H1 (cell line): ENCODE results near the gene IRGQ. TPM values are rescaled to one million over a fixed set of nuclear protein-coding genes. Genes with fewer than 3 reads are reported as not detected.

Experiments
- CTCF ChIA-PET: fragments of 300-600 bp; sonication (Branson Sonifier 250); formaldehyde crosslinking; loops from one replicate; lab custom pipeline; 2021; ENCODE audit not compliant: partially characterized antibody; lab: Charles Lee
- POLR2A ChIA-PET: fragments of 300-600 bp; sonication (Branson Sonifier 250); formaldehyde crosslinking; loops from one replicate; lab custom pipeline; 2021; ENCODE audit warnings: inconsistent platforms; ENCODE audit not compliant: partially characterized antibody; lab: Charles Lee
- DNase-seq, 2 experiments: peaks; one replicate each; pipeline versions ENCODE4 v3.0.0 to v3.0.0-alpha.2; 2010 to 2022; ENCODE audit warnings: low spot score in 2 of 2, low read depth in 1 of 2, mixed read lengths in 1 of 2
- FAIRE-seq: peaks from 2 replicates; lab custom pipeline; 2011; peaks lifted over from hg19 to GRCh38; lab: Jason Lieb, UNC
- H2AFZ ChIP-seq: 2 replicates; pipeline ENCODE4 v1.8.1; 2012; ENCODE audit warnings: low read length, inconsistent platforms
- H2AK5ac ChIP-seq: 2 replicates; pipeline ENCODE4 v1.6.1; 2013; ENCODE audit warnings: low read depth, low read length
- H2BK120ac ChIP-seq: replicated peaks from 2 replicates; pipeline ENCODE3; 2013; ENCODE audit warnings: low read depth, low read length, inconsistent platforms
- H2BK12ac ChIP-seq: 2 replicates; pipeline ENCODE4 v1.6.1; 2013; ENCODE audit warnings: low read depth, low read length
- H2BK15ac ChIP-seq: 2 replicates; pipeline ENCODE4 v1.6.1; 2013; ENCODE audit warnings: low read length
- H2BK20ac ChIP-seq: 2 replicates; pipeline ENCODE4 v1.6.1; 2013; ENCODE audit warnings: low read length
- H2BK5ac ChIP-seq: 2 replicates; pipeline ENCODE4 v1.6.1; 2013; ENCODE audit warnings: low read depth, low read length
- H3K14ac ChIP-seq: 2 replicates; pipeline ENCODE4 v1.6.1; 2013; ENCODE audit warnings: inconsistent platforms; ENCODE audit not compliant: insufficient read length
- H3K18ac ChIP-seq: 2 replicates; pipeline ENCODE4 v1.6.1; 2013; ENCODE audit warnings: low read length; ENCODE audit errors: extremely low read depth
- H3K23ac ChIP-seq: 2 replicates; pipeline ENCODE4 v1.6.1; 2013; ENCODE audit warnings: inconsistent platforms; ENCODE audit not compliant: insufficient read length
- H3K23me2 ChIP-seq: 2 replicates; pipeline ENCODE4 v1.6.1; 2013; ENCODE audit warnings: low read depth, low read length
- H3K27ac ChIP-seq: 2 replicates; pipeline ENCODE4 v1.6.1; 2011; ENCODE audit warnings: low read depth, low read length, inconsistent platforms
- H3K27me3 ChIP-seq, 4 experiments: replicated peaks in 1 of 4; 1 replicate in 1 of 4; 2 replicates in 3 of 4; pipeline versions ENCODE4 v1.6.1 to v1.8.1; 2011 to 2013; ENCODE audit warnings: low read length in 3 of 4, mild to moderate bottlenecking in 3 of 4, inconsistent platforms in 2 of 4, mixed read lengths in 2 of 4, moderate library complexity in 1 of 4; ENCODE audit not compliant: control insufficient read depth in 3 of 4, insufficient read depth in 3 of 4; ENCODE audit errors: extremely low read depth in 1 of 4
- H3K36me3 ChIP-seq, 4 experiments: 2 replicates each; pipeline versions ENCODE4 v1.6.1 to v1.8.1; 2011 to 2013; ENCODE audit warnings: mild to moderate bottlenecking in 4 of 4, low read length in 3 of 4, moderate library complexity in 2 of 4, control low read depth in 1 of 4, inconsistent platforms in 1 of 4; ENCODE audit not compliant: insufficient read depth in 4 of 4, control insufficient read depth in 2 of 4
- H3K4ac ChIP-seq: replicated peaks from 2 replicates; pipeline ENCODE3; 2013; ENCODE audit warnings: low read length, low read depth, mixed read lengths, inconsistent platforms; ENCODE audit not compliant: insufficient read length
- H3K4me1 ChIP-seq, 4 experiments: replicated peaks in 1 of 4; 1 replicate in 1 of 4; 2 replicates in 3 of 4; pipeline versions ENCODE4 v1.6.1 to v1.8.1; 2011 to 2013; ENCODE audit warnings: low read length in 3 of 4, inconsistent platforms in 2 of 4, mixed read lengths in 1 of 4; ENCODE audit not compliant: insufficient read depth in 4 of 4, control insufficient read depth in 3 of 4
- H3K4me2 ChIP-seq, 2 experiments: 2 replicates each; pipeline versions ENCODE4 v1.6.1 to v1.8.1; 2011 to 2013; ENCODE audit warnings: low read depth in 2 of 2, low read length in 2 of 2, control low read depth in 1 of 2, inconsistent platforms in 1 of 2, mild to moderate bottlenecking in 1 of 2; ENCODE audit not compliant: insufficient read depth in 1 of 2
- H3K4me3 ChIP-seq, 4 experiments: fragments of 200-600, 300-600 bp in 1 of 4; sonication (generic), shearing (Covaris generic), sonication (Bioruptor Twin) in 1 of 4; 2 replicates each; pipeline versions ENCODE4 v1.5.1 to v1.8.1; 2011 to 2016; ENCODE audit warnings: low read length in 4 of 4, low read depth in 3 of 4, control low read depth in 2 of 4, inconsistent platforms in 2 of 4, mild to moderate bottlenecking in 2 of 4, mixed read lengths in 1 of 4, moderate library complexity in 1 of 4; ENCODE audit not compliant: insufficient read depth in 2 of 4; ENCODE audit errors: extremely low read depth in 1 of 4
- H3K56ac ChIP-seq: replicated peaks from 2 replicates; pipeline ENCODE3; 2013; ENCODE audit warnings: low read depth, mild to moderate bottlenecking, mixed read lengths, low read length, inconsistent platforms; ENCODE audit not compliant: insufficient read length
- H3K79me1 ChIP-seq: 2 replicates; pipeline ENCODE4 v1.6.1; 2013; ENCODE audit warnings: low read depth, low read length, control low read depth
- H3K79me2 ChIP-seq, 2 experiments: 2 replicates each; pipeline versions ENCODE4 v1.6.1 to v1.8.1; 2012 to 2013; ENCODE audit warnings: low read length in 2 of 2, mild to moderate bottlenecking in 2 of 2, inconsistent platforms in 1 of 2; ENCODE audit not compliant: insufficient read depth in 2 of 2, control insufficient read depth in 1 of 2
- H3K9ac ChIP-seq, 4 experiments: replicated peaks in 1 of 4; 1 replicate in 1 of 4; 2 replicates in 3 of 4; pipeline versions ENCODE4 v1.6.1 to v1.8.1; 2011 to 2013; ENCODE audit warnings: low read depth in 3 of 4, low read length in 3 of 4, control low read depth in 2 of 4, mild to moderate bottlenecking in 2 of 4, moderate library complexity in 2 of 4, inconsistent platforms in 1 of 4; ENCODE audit errors: extremely low read depth in 1 of 4
- H3K9me3 ChIP-seq, 2 experiments: 2 replicates each; pipeline versions ENCODE4 v1.6.1 to v1.8.1; 2012 to 2013; ENCODE audit warnings: mild to moderate bottlenecking in 2 of 2, moderate library complexity in 2 of 2, control low read depth in 1 of 2, inconsistent platforms in 1 of 2, low read depth in 1 of 2, low read length in 1 of 2, mixed read lengths in 1 of 2; ENCODE audit not compliant: insufficient read depth in 2 of 2
- H4K20me1 ChIP-seq, 2 experiments: replicated peaks in 1 of 2; 2 replicates each; pipeline versions ENCODE3 to v1.8.1; 2011 to 2013; ENCODE audit warnings: inconsistent platforms in 2 of 2, low read length in 2 of 2, mild to moderate bottlenecking in 1 of 2; ENCODE audit not compliant: insufficient read depth in 2 of 2, control insufficient read depth in 1 of 2
- H4K5ac ChIP-seq: 2 replicates; pipeline ENCODE4 v1.6.1; 2013; ENCODE audit warnings: low read length, low read depth, mixed read lengths, inconsistent platforms; ENCODE audit not compliant: insufficient read length
- H4K8ac ChIP-seq: 2 replicates; pipeline ENCODE4 v1.8.0; 2013; ENCODE audit warnings: mild to moderate bottlenecking, moderate library complexity, low read length, inconsistent platforms; ENCODE audit not compliant: insufficient read depth; ENCODE audit errors: extremely low read depth
- H4K91ac ChIP-seq: replicated peaks from 2 replicates; pipeline ENCODE3; 2013; ENCODE audit warnings: low read length, mixed read lengths, inconsistent platforms; ENCODE audit not compliant: insufficient read length
- BACH1 ChIP-seq: IDR thresholded peaks from 2 replicates; pipeline ENCODE4 v1.6.1; 2012; ENCODE audit warnings: low read length, improper control_type of control experiment
- JUN ChIP-seq: IDR thresholded peaks from 2 replicates; pipeline ENCODE4 v1.6.1; 2011; ENCODE audit warnings: low read depth, mild to moderate bottlenecking, improper control_type of control experiment, low read length
- POLR2AphosphoS5 ChIP-seq: IDR thresholded peaks from 2 replicates; pipeline ENCODE4 v1.6.1; 2011; ENCODE audit warnings: low read depth, low read length
- RAD21 ChIP-seq, 2 experiments: IDR thresholded peaks in 1 of 2; conservative IDR thresholded peaks in 1 of 2; 2 replicates each; pipeline ENCODE4 v1.6.1; 2011; ENCODE audit warnings: low read depth in 2 of 2, low read length in 2 of 2, improper control_type of control experiment in 1 of 2, inconsistent platforms in 1 of 2, mild to moderate bottlenecking in 1 of 2, moderate library complexity in 1 of 2
- SP2 ChIP-seq: IDR thresholded peaks from 2 replicates; pipeline ENCODE4 v1.6.1; 2012; ENCODE audit warnings: mild to moderate bottlenecking, low read length, inconsistent platforms
- YY1 ChIP-seq: IDR thresholded peaks from 2 replicates; pipeline ENCODE4 v1.6.1; 2011; ENCODE audit warnings: low read depth, mild to moderate bottlenecking, low read length
- WGBS, 2 experiments: shearing (Covaris generic) in 1 of 2; methylation state at CpG; one replicate each; pipeline versions ENCODE4 v1.1.6 to v1.1.7; 2013 to 2015; ENCODE audit warnings: low lambda C conversion rate in 2 of 2, mixed read lengths in 2 of 2, inconsistent platforms in 1 of 2, low coverage in 1 of 2, missing lambda C conversion rate in 1 of 2; ENCODE audit not compliant: insufficient replicate concordance in 2 of 2, insufficient coverage in 1 of 2, insufficient read length in 1 of 2; ENCODE audit errors: extremely low coverage in 1 of 2, missing lambda C conversion rate in 1 of 2; 5-methylcytosine and 5-hydroxymethylcytosine counted together
- polyA plus RNA-seq, 7 experiments: library from polyadenylated mRNA; depleted of rRNA in 3 of 7; stranded (reverse) in 5 of 7; unstranded in 2 of 7; fragments of >200 nt in 5 of 7; fragments of 200-250 nt in 2 of 7; gene quantifications; 1 replicate in 5 of 7; 2 replicates in 1 of 7; 4 replicates in 1 of 7; pipeline versions ENCODE4 v1.2.1 to v1.2.3, GENCODE V29; 2011 to 2013; ENCODE audit warnings: missing spikeins in 2 of 7, mixed read lengths in 2 of 7
- total RNA-seq: library from RNA; stranded (reverse); fragmentation: NEBNext Ultra II Directional; extraction: Animal tissue kit (Norgen Biotek cat#: 25700); gene quantifications from 2 replicates; pipeline ENCODE4 v1.2.1, GENCODE V29; 2021

Gene IRGQ
- total and polyA plus RNA-seq, 2 of the 8 experiments (the other 6 are each of a cell fraction or from before 2014, with no cell fraction given), result 16.0 to 42.9 TPM

- H3K4me3 ChIP-seq, result no peak overlapping the region
- H3K23ac ChIP-seq, result no peak overlapping the region
- H2BK120ac ChIP-seq, result no peak overlapping the region
- H3K9ac ChIP-seq, result no peak overlapping the region
- DNase-seq (no peak), FAIRE-seq (no peak)
- no peak overlapping the region for H3K18ac ChIP-seq
- no peak overlapping the region for H3K27ac ChIP-seq
- no peak for TF ChIP-seq YY1
- TF ChIP-seq RAD21 (IDR thresholded peaks at IDR 0.05 in 1 of 2, conservative IDR thresholded peaks at IDR 0.05 in 1 of 2; ENCODE audit: low read depth in 2 of 2, low read length in 2 of 2), result 0 out of 4 replicates have a peak, but pooled peaks of 1 of the 2 experiments have one; percentile 5
- TF ChIP-seq SP2, result no peak
- TF ChIP-seq BACH1, result no peak
- no peak for TF ChIP-seq JUN
- no peak for TF ChIP-seq POLR2AphosphoS5
- H3K27me3 ChIP-seq, result no peaks in the 10 kb centered on the region
- 94% methylated on average over 4 of the region's 4 CpGs; no CpG with 5 or more reads in 1 of the 2 experiments for WGBS, 2 experiments
- no peak overlapping the region for H3K14ac ChIP-seq
- no peak overlapping the region for H3K56ac ChIP-seq
- H2BK5ac ChIP-seq, result no peak overlapping the region
- ChIA-PET POLR2A (interaction anchor here (0.6 to 1.8 kb wide), 7 partner anchors 10 to 68 kb away, joined by 3 to 6 read pairs (median 3); no protein-coding TSS in a partner anchor), CTCF (interaction anchor here (0.8 to 1.9 kb wide), 13 partner anchors 18 to 65 kb away, joined by 3 to 9 read pairs (median 4); no protein-coding TSS in a partner anchor)
- H3K23me2 ChIP-seq, result peaks cover 16% of the 10 kb centered on the region; the same call in 1 of the 2 replicates
- no peak overlapping the region for H4K8ac ChIP-seq
- no peaks in the 10 kb centered on the region for H3K9me3 ChIP-seq
- no peak overlapping the region for H2BK20ac ChIP-seq
- H3K79me1 ChIP-seq, result peaks cover 7% of the 10 kb centered on the region; the same call in 1 of the 2 replicates
- peaks cover 2 to 8% (median 6%) of the 10 kb centered on the region in 4 experiments; a peak in 4 of 8 replicates for H3K36me3 ChIP-seq
- peaks cover 2 to 6% (median 3%) of the 10 kb centered on the region in 4 experiments; a peak in 6 of 7 replicates for H3K4me1 ChIP-seq
- H2AFZ ChIP-seq, result no peak overlapping the region
- peaks cover 0 to 3% of the 10 kb centered on the region in 2 experiments for H4K20me1 ChIP-seq
- H2BK15ac ChIP-seq, result no peak overlapping the region
- H3K4me2 ChIP-seq, result no peak overlapping the region
- no peak overlapping the region for H2BK12ac ChIP-seq
- no peak overlapping the region for H2AK5ac ChIP-seq
- peaks cover 5 to 20% of the 10 kb centered on the region in 2 experiments for H3K79me2 ChIP-seq
- no peak overlapping the region for H4K5ac ChIP-seq
- H4K91ac ChIP-seq, result no peak overlapping the region
- no peak overlapping the region for H3K4ac ChIP-seq
Observed at GRCh38 chr19:43599635-43600295, 3.8 kb upstream of the IRGQ start.
